Measurements from ENCODE around the gene HSPA12B.

- TF ChIP-seq ESRRG (CRISPR knock-in tag; IDR thresholded peaks at IDR 0.05) (no peak), ISL1 (CRISPR knock-in tag; IDR thresholded peaks at IDR 0.05) (no peak), CSDC2 (CRISPR knock-in tag; IDR thresholded peaks at IDR 0.05) (no peak), ZNF70 (CRISPR knock-in tag; IDR thresholded peaks at IDR 0.05) (no peak), PATZ1 (CRISPR knock-in tag; IDR thresholded peaks at IDR 0.05; ENCODE audit: borderline replicate concordance) (no peak)
Measured at GRCh38 chr20:3788685-3789155, 56.2 kb downstream of the HSPA12B start.

Data from SK-N-SH treated with all-trans-retinoic acid at 6 μM for 48 hours (cell line).